HepG2 (cell line): ENCODE measurements around the gene ATP6V0D1. TPM values are rescaled to one million over a fixed set of nuclear protein-coding genes. Genes with fewer than 3 reads are reported as not detected.

Experiments used
- ATF7 ChIP-seq, 2 experiments: fragments of 450-650 bp in 1 of 2; sonication (generic) in 1 of 2; formaldehyde crosslinking in 1 of 2; IDR thresholded peaks; 2 replicates each; pipeline versions ENCODE4 v1.4.0 to v1.6.1; 2016 to 2020; ENCODE audit warnings: antibody characterized with exemption in 1 of 2, mild to moderate bottlenecking in 1 of 2, missing genetic modification reagents in 1 of 2
- MATR3 ChIP-seq: sonication (generic); formaldehyde crosslinking; IDR thresholded peaks from 2 replicates; pipeline ENCODE4 v1.4.0; 2020; ENCODE audit warnings: missing genetic modification reagents
- SRSF9 ChIP-seq: fragments of 200-400 bp; formaldehyde crosslinking; IDR thresholded peaks from 2 replicates; pipeline ENCODE4 v1.6.1; 2018; ENCODE audit warnings: borderline replicate concordance, mild to moderate bottlenecking, low read depth, low read length; ENCODE audit not compliant: insufficient read depth, poor library complexity, severe bottlenecking
- ZNF251 ChIP-seq: sonication (generic); formaldehyde crosslinking; IDR thresholded peaks from 2 replicates; pipeline ENCODE4 v1.9.0; 2021; ENCODE audit warnings: mild to moderate bottlenecking, missing genetic modification reagents
- polyA plus RNA-seq, 8 experiments: library from polyadenylated mRNA; depleted of rRNA in 3 of 8; stranded (reverse) in 7 of 8; unstranded in 1 of 8; fragments of >200 nt; fragmentation: Illumina TruSeq in 4 of 8; extraction: Trizol in 4 of 8; gene quantifications; 2 replicates each; pipeline versions ENCODE4 v1.2.1 to v1.2.3, GENCODE V29; 2011 to 2016; ENCODE audit warnings: low read depth in 4 of 8, missing spikeins in 1 of 8, mixed read lengths in 1 of 8; ENCODE audit not compliant: insufficient read depth in 1 of 8
- total RNA-seq, 5 experiments: library from RNA; depleted of rRNA; stranded (reverse); fragments of >200 nt; fragmentation: Illumina TruSeq; extraction: Trizol; gene quantifications; 2 replicates each; pipeline ENCODE4 v1.2.3, GENCODE V29; 2016; ENCODE audit warnings: low read depth in 1 of 5
- TF ChIP-seq, protein P1 (sequence below): sonication (generic); formaldehyde crosslinking; IDR thresholded peaks from 2 replicates; pipeline ENCODE4 v1.5.0; 2020; ENCODE audit warnings: mild to moderate bottlenecking, missing genetic modification reagents
- TF ChIP-seq, protein P2 (sequence below): sonication (generic); formaldehyde crosslinking; IDR thresholded peaks from 2 replicates; pipeline ENCODE4 v1.4.0; 2020; ENCODE audit warnings: missing genetic modification reagents, borderline replicate concordance
- TF ChIP-seq, protein P3 (sequence below): sonication (generic); formaldehyde crosslinking; IDR thresholded peaks from 2 replicates; pipeline ENCODE4 v1.8.0; 2022; ENCODE audit warnings: missing genetic modification reagents, low read depth, mild to moderate bottlenecking, borderline replicate concordance

Gene ATP6V0D1
- total and polyA plus RNA-seq, 2 of the 13 experiments (the other 11 are each of a cell fraction or from before 2014, with no cell fraction given) = 51.1 to 61.3 TPM

- TF ChIP-seq ZNF251 (CRISPR knock-in tag) (no peak), ATF7 (IDR thresholded peaks at IDR 0.05) (0 out of 2 replicates have a peak, but pooled peaks have one; percentile 3), ATF7 (CRISPR knock-in tag; IDR thresholded peaks at IDR 0.05) (no peak), MATR3 (CRISPR knock-in tag) (no peak), SRSF9 (no peak)
- TF ChIP-seq, protein P1, sequence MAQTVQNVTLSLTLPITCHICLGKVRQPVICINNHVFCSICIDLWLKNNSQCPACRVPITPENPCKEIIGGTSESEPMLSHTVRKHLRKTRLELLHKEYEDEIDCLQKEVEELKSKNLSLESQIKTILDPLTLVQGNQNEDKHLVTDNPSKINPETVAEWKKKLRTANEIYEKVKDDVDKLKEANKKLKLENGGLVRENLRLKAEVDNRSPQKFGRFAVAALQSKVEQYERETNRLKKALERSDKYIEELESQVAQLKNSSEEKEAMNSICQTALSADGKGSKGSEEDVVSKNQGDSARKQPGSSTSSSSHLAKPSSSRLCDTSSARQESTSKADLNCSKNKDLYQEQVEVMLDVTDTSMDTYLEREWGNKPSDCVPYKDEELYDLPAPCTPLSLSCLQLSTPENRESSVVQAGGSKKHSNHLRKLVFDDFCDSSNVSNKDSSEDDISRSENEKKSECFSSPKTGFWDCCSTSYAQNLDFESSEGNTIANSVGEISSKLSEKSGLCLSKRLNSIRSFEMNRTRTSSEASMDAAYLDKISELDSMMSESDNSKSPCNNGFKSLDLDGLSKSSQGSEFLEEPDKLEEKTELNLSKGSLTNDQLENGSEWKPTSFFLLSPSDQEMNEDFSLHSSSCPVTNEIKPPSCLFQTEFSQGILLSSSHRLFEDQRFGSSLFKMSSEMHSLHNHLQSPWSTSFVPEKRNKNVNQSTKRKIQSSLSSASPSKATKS (CRISPR knock-in tag) = no peak
- TF ChIP-seq, protein P2, sequence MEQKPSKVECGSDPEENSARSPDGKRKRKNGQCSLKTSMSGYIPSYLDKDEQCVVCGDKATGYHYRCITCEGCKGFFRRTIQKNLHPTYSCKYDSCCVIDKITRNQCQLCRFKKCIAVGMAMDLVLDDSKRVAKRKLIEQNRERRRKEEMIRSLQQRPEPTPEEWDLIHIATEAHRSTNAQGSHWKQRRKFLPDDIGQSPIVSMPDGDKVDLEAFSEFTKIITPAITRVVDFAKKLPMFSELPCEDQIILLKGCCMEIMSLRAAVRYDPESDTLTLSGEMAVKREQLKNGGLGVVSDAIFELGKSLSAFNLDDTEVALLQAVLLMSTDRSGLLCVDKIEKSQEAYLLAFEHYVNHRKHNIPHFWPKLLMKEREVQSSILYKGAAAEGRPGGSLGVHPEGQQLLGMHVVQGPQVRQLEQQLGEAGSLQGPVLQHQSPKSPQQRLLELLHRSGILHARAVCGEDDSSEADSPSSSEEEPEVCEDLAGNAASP (CRISPR knock-in tag) = peak; percentile 34; the same call in 1 of the 2 replicates
- TF ChIP-seq, protein P3, sequence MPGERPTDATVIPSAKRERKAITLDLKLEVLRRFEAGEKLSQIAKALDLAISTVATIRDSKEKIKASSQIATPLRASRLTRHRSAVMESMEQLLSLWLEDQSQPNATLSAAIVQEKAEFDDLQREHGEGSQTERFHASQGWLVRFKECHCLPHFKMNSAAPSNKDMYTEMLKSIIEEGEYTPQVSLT (CRISPR knock-in tag) = no peak
These were observed 45.3 kb upstream of the ATP6V0D1 start (continued) for GRCh38 chr16:67526149-67526791.
